Right lobe of liver (tissue), 6 donors: Measurements from ENCODE around the gene CAMKMT. TPM values are rescaled to one million over a fixed set of nuclear protein-coding genes. Genes with fewer than 3 reads are reported as not detected.

ENCODE experiments used
- ATAC-seq, 4 donors: fragments of 200-7000 bp; cut with Tn5 transposase; one replicate each; pipeline ENCODE4 v1.9.1; 2020; ENCODE audit warnings: mild to moderate bottlenecking in 4 of 4, moderate library complexity in 4 of 4
- DNase-seq, 3 donors: peaks; one replicate each; pipeline ENCODE4 v3.0.0-alpha.2; 2020
- H3K27ac ChIP-seq, 3 donors: fragments of 200-600 bp; one replicate each; pipeline ENCODE4 v1.8.0; 2022
- H3K27me3 ChIP-seq, 2 donors: fragments of 200-600 bp; one replicate each; pipeline ENCODE4 v1.8.0; 2022
- H3K36me3 ChIP-seq, 4 donors: fragments of 200-600 bp; sonication (generic) in 1 of 4; one replicate each; pipeline versions ENCODE4 v1.5.1 to v1.8.0; 2017 to 2022; ENCODE audit warnings: control low read depth in 1 of 4
- H3K4me1 ChIP-seq, 4 donors: fragments of 200-600 bp; sonication (generic) in 1 of 4; one replicate each; pipeline versions ENCODE4 v1.5.1 to v1.8.0; 2017 to 2022; ENCODE audit warnings: control low read depth in 1 of 4
- H3K4me3 ChIP-seq, 3 donors: fragments of 200-600 bp; one replicate each; pipeline ENCODE4 v1.8.0; 2022
- H3K9me3 ChIP-seq, 4 donors: fragments of 200-600 bp; sonication (generic) in 1 of 4; one replicate each; pipeline versions ENCODE4 v1.5.1 to v1.8.0; 2017 to 2022; ENCODE audit warnings: control low read depth in 1 of 4
- CTCF ChIP-seq, 4 donors: fragments of 200-600 bp in 3 of 4; fragments of 450-650 bp in 1 of 4; IDR thresholded peaks; one replicate each; pipeline versions ENCODE4 v1.5.1 to v1.8.0; 2016 to 2022; ENCODE audit warnings: antibody characterized with exemption in 4 of 4, mild to moderate bottlenecking in 2 of 4
- POLR2A ChIP-seq: fragments of 450-650 bp; IDR thresholded peaks from one replicate; pipeline ENCODE4 v1.6.1; 2017; ENCODE audit warnings: antibody characterized with exemption, mild to moderate bottlenecking
- WGBS: methylation state at CpG from one replicate; pipeline ENCODE4 v1.1.6; 2018; ENCODE audit warnings: low coverage, low lambda C conversion rate; ENCODE audit not compliant: insufficient coverage; ENCODE audit errors: missing lambda C conversion rate; 5-methylcytosine and 5-hydroxymethylcytosine counted together
- intact Hi-C, 2 donors: fragments of 100-400 bp; cut with DNase I; formaldehyde crosslinking; loops; one replicate each; pipeline versions ENCODE4 v1.11.2 to v1.14.1; 2022
- total RNA-seq, 6 experiments: library from RNA; depleted of rRNA in 2 of 6; stranded (reverse); fragments of >200 nt in 2 of 6; fragmentation: NEBNext Ultra II Directional in 3 of 6; extraction: Animal tissue kit (Norgen Biotek cat#: 25700) in 3 of 6; gene quantifications; one replicate each; pipeline versions ENCODE4 v1.1.0 to v1.2.4, GENCODE V29; 2016 to 2023
- donor health status: DM: no; HTN: yes; CAD: no.
- donor health status: DM: no; HTN: no; CAD: no.
- donor health status: DM: no; HTN: no; CAD: no.
- donor health status: DM: no; HTN: yes; CAD: no.
- donor health status: DM: no; HTN: yes; CAD: no.

The CAMKMT gene
- total RNA-seq, 6 experiments from 2014 or later = 2.0 to 7.4 (median 5.2) TPM

- Histone ChIP-seq H3K4me1 (peaks cover 0 to 7% (median 0%) of the 10 kb centered on the region in 4 donors), H3K36me3 (no peaks in the 10 kb centered on the region), H3K4me3 (no peak overlapping the region), H3K9me3 (no peaks in the 10 kb centered on the region), H3K27me3 (no peaks in the 10 kb centered on the region), H3K27ac (no peak overlapping the region)
- TF ChIP-seq POLR2A = no peak
- TF ChIP-seq CTCF (IDR thresholded peaks at IDR 0.05) = no peak
- WGBS = 87% methylated on average over 6 of the region's 6 CpGs
- intact Hi-C loops = no loop called here
- ATAC-seq = no peak
- no peak for DNase-seq
Measured at GRCh38 chr2:44787663-44788062, 425.9 kb downstream of the CAMKMT start.

DNA sequence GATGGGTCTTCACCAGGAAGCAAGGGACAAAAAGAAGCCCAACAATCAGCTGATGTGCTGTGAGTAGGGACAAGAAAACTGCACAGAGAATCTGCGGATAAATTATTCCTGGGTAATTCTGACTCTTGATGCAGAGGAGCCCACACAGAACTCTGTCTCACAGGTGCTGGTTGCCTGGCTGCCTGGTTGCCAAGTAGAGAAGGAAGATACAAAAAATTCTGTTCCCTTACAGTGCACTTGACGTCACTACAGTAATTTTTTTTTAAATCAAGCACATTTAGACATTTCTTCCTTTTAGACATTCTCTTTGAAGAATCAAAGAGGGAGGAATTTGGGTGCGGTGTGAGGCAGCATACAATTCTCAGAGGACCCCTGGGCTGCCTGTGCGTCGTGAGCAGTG is 427.7 kb downstream of the CAMKMT start:
- no peaks in the 10 kb centered on the region for H3K9me3 ChIP-seq
- 54% methylated on average over 5 of the region's 5 CpGs for WGBS
- H3K27ac ChIP-seq = no peak overlapping the region

DNA sequence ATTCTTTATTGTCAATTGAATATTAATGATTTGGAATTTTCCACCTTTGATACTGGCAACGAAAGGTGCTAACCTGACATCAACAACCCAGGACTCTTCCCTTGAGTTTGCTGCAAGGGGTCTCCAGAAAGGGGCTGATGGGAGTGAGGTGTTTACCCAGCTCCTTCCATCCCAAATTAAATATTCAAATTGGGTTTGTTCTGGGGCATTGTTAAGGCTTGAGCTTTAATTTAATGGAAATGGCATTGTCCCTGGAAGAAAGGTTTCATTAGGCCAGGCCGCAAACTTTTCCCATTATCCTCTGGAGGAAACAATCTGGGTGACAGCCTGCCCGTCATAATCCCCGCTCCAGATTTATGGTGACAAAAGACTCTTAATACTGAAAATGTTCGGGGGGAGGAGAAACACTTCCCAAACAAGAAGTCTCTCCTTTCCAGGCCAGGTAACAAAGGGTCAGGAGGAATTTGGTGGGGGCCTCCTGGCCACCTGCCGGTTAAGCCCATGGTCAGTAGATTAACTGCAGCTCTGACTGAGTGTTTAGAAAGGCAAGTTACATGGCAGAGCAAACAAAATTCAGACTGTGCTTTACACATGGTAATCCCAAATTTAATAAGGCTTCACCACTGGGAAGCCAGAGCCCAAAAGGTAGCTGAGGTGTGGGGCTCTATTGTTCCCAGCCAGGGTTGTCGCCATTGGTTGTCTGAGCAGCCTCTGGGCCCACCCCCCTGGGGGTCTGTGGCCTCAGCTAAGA is 428.4 kb downstream of the CAMKMT start:
- ATAC-seq (no peak), DNase-seq (no peak)
- no peaks in the 10 kb centered on the region for H3K36me3 ChIP-seq
- H3K4me1 ChIP-seq = peaks cover 0 to 7% (median 0%) of the 10 kb centered on the region in 4 donors
- H3K4me3 ChIP-seq = no peak overlapping the region
- H3K27me3 ChIP-seq = no peaks in the 10 kb centered on the region
- no peak overlapping the region for H3K27ac ChIP-seq
- intact Hi-C loops = no loop called here
- WGBS = 65% methylated on average over 7 of the region's 7 CpGs
- TF ChIP-seq CTCF (IDR thresholded peaks at IDR 0.05) (no peak), POLR2A (no peak)
- H3K9me3 ChIP-seq = no peaks in the 10 kb centered on the region

More for the DNA sequence above, 427.7 kb downstream of the CAMKMT start:
- no peak for ATAC-seq
- intact Hi-C loops = no loop called here
- Histone ChIP-seq H3K27me3 (no peaks in the 10 kb centered on the region), H3K4me1 (peaks cover 0 to 7% (median 0%) of the 10 kb centered on the region in 4 donors), H3K4me3 (no peak overlapping the region), H3K36me3 (no peaks in the 10 kb centered on the region)
- TF ChIP-seq POLR2A (no peak), CTCF (IDR thresholded peaks at IDR 0.05) (no peak)
- DNase-seq = no peak

DNA sequence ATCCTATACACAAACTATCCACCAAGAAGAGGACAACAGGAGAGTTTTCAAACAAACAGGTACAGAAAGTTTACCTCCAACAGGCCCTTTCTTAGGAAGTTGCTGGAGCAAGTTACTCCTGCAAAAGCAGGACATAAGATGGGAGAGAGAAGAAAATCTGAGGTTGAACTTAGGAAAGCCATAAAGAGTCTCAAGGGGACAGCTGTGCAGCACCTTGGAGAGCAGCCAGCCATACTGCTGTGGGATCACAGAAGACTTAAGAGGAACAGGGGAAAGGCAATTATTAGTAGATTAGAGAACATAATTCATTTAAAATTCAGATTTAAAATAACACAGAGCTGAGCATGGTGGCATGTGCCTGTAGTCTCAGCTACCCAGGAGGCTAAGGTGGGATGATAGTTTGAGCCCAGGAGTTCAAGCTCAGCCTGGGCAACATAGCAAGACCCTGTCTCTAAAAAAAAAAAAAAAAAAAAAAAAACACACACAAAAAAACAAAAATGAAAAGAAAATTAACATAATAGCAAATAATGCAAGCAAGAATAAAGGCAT is 431.6 kb downstream of the CAMKMT start:
- ATAC-seq (no peak), DNase-seq (no peak)
- no peaks in the 10 kb centered on the region for H3K36me3 ChIP-seq
- no peaks in the 10 kb centered on the region for H3K9me3 ChIP-seq
- H3K27ac ChIP-seq = no peak overlapping the region
- H3K27me3 ChIP-seq = no peaks in the 10 kb centered on the region
- no peak for TF ChIP-seq CTCF (IDR thresholded peaks at IDR 0.05)
- TF ChIP-seq POLR2A = no peak
- H3K4me1 ChIP-seq = no peaks in the 10 kb centered on the region
- intact Hi-C loops = no loop called here
- no peak overlapping the region for H3K4me3 ChIP-seq
